Ishikawa (cell line): ENCODE data around the gene LTB4R2.

Experiments
- CEBPB ChIP-seq: IDR thresholded peaks from 2 replicates; pipeline ENCODE4 v1.6.1; 2012
- CREB1 ChIP-seq: IDR thresholded peaks from 2 replicates; pipeline ENCODE4 v1.6.1; 2012; ENCODE audit warnings: low read depth
- RAD21 ChIP-seq: IDR thresholded peaks from 2 replicates; pipeline ENCODE4 v1.6.1; 2012; ENCODE audit warnings: low read depth
- TCF12 ChIP-seq: IDR thresholded peaks from 2 replicates; pipeline ENCODE4 v1.6.1; 2012; ENCODE audit warnings: low read depth
- YY1 ChIP-seq: IDR thresholded peaks from 2 replicates; pipeline ENCODE4 v1.6.1; 2012; ENCODE audit warnings: low read depth
- TF ChIP-seq, protein P1 (sequence below): IDR thresholded peaks from 2 replicates; pipeline ENCODE4 v1.6.1; 2012; ENCODE audit warnings: low read depth, mild to moderate bottlenecking

DNA sequence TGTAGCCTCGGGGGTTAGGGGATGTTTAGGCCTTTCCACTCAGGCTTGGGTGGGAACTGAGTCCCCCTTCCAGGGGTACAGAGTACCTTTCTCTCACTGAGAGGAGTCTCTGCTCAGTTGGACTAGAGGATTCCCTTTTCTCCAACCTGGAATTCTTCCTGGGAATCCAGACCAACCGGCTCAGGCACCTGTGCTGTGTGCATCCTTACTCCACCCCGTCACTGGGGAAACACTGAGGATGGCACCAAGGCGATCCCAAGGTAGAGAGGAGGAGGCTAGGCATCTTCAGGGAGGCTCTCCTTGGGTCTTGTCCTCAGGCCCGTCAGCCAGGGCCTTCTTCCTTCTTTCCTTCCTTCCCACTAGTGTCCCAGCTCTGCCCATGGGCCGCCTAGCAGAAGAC lies 46.1 kb upstream of the LTB4R2 start:
- TF ChIP-seq TCF12 (no peak), YY1 (no peak), CEBPB (no peak), CREB1 (no peak), RAD21 (no peak)
- TF ChIP-seq, protein P1, sequence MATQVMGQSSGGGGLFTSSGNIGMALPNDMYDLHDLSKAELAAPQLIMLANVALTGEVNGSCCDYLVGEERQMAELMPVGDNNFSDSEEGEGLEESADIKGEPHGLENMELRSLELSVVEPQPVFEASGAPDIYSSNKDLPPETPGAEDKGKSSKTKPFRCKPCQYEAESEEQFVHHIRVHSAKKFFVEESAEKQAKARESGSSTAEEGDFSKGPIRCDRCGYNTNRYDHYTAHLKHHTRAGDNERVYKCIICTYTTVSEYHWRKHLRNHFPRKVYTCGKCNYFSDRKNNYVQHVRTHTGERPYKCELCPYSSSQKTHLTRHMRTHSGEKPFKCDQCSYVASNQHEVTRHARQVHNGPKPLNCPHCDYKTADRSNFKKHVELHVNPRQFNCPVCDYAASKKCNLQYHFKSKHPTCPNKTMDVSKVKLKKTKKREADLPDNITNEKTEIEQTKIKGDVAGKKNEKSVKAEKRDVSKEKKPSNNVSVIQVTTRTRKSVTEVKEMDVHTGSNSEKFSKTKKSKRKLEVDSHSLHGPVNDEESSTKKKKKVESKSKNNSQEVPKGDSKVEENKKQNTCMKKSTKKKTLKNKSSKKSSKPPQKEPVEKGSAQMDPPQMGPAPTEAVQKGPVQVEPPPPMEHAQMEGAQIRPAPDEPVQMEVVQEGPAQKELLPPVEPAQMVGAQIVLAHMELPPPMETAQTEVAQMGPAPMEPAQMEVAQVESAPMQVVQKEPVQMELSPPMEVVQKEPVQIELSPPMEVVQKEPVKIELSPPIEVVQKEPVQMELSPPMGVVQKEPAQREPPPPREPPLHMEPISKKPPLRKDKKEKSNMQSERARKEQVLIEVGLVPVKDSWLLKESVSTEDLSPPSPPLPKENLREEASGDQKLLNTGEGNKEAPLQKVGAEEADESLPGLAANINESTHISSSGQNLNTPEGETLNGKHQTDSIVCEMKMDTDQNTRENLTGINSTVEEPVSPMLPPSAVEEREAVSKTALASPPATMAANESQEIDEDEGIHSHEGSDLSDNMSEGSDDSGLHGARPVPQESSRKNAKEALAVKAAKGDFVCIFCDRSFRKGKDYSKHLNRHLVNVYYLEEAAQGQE: no peak
